Mesodermal cell (in vitro differentiated cells): Measurements from ENCODE around the gene SIAE.

Experiments used
- H3K27ac ChIP-seq: 2 replicates; pipeline ENCODE4 v1.7.0; 2013; ENCODE audit warnings: mild to moderate bottlenecking, low read depth, low read length, moderate library complexity; ENCODE audit not compliant: severe bottlenecking
- H3K36me3 ChIP-seq: 2 replicates; pipeline ENCODE4 v1.7.1; 2013; ENCODE audit warnings: mild to moderate bottlenecking, low read length, moderate library complexity; ENCODE audit not compliant: control insufficient read depth, insufficient read depth
- H3K4me1 ChIP-seq: one replicate; pipeline ENCODE4 v1.7.1; 2013; ENCODE audit warnings: mild to moderate bottlenecking, low read length; ENCODE audit not compliant: insufficient read depth, control insufficient read depth, poor library complexity, severe bottlenecking
- H3K4me3 ChIP-seq: 2 replicates; pipeline ENCODE4 v1.7.0; 2013; ENCODE audit warnings: low read length, control low read depth, mild to moderate bottlenecking; ENCODE audit not compliant: insufficient read depth, poor library complexity, severe bottlenecking; ENCODE audit errors: extremely low read depth
- H3K9me3 ChIP-seq: 2 replicates; pipeline ENCODE4 v1.7.1; 2013; ENCODE audit warnings: mild to moderate bottlenecking, low read length, moderate library complexity; ENCODE audit not compliant: control insufficient read depth
- WGBS, 2 experiments: methylation state at CpG; one replicate each; pipeline ENCODE4 v1.1.5; 2013; ENCODE audit warnings: missing lambda C conversion rate in 2 of 2; ENCODE audit not compliant: insufficient coverage in 2 of 2; 5-methylcytosine and 5-hydroxymethylcytosine counted together

SIAE gene

DNA sequence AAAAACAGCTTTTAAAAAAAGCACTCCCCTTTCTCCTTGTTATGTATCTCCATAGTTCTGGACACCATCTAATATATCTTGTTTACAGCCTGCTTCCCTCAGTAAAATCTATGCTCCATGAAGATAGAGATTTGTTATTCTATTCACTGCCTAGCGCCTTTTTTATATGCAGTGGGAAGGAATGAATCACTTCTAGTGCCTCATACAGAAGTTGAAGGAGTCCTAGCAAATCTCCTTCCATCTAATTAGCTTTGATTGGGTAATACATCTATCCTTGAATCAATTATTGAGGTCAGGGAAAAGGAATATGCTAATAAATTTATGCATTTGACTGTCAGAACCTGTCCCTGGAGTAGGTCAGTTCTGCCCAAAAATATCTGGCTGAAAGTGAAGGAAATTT is 26.0 kb upstream of the SIAE start:
- WGBS, 2 experiments: no CpG with 5 or more reads among the region's 1 CpG
- Histone ChIP-seq H3K9me3 (no peaks in the 10 kb centered on the region), H3K27ac (no peak overlapping the region), H3K4me3 (no peak overlapping the region), H3K36me3 (no peaks in the 10 kb centered on the region), H3K4me1 (no peaks in the 10 kb centered on the region)

DNA sequence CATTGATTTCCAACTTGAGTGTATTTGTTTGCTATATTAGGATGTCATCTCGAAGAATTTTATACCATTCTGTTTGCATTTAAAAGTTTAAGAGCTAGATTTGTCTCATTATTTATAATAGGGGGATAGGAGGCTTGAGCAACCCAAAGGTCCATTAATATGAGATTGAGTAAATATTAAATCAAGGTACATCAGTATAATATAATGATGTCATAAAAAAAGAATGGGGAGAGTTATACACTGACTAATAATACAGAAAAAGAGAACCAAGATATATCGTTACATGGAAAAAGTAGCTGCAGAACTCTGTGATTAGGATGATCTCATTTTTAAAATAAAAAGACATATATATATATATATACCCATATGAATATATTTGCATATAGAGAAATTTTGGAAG is 19.6 kb upstream of the SIAE start:
- no peak overlapping the region for H3K27ac ChIP-seq
- no peaks in the 10 kb centered on the region for H3K9me3 ChIP-seq
- no peaks in the 10 kb centered on the region for H3K4me1 ChIP-seq
- H3K36me3 ChIP-seq: no peaks in the 10 kb centered on the region
- H3K4me3 ChIP-seq: no peak overlapping the region
- 100% methylated on average over 1 of the region's 2 CpGs; no CpG with 5 or more reads in 1 of the 2 experiments for WGBS, 2 experiments

DNA sequence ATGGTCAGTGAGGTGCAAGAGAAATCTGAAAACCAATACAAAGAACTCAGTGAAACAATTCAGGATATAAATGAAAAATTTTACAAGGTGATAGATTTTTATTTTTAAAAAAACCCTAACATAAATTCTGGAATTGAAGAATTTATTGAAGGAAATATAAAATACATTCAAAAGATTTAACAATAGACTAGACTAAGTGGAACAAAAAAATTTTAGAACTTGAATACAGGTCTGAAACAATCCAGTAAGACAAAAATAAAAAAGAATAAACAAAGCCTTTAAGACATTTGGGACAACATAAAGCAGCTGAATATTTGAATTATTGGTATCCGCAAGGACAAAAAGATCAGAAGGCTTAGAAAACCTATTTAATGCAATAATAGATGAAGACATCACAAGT is 8.9 kb upstream of the SIAE start:
- peaks cover 3% of the 10 kb centered on the region for H3K36me3 ChIP-seq
- no CpG with 5 or more reads among the region's 1 CpG for WGBS, 2 experiments

DNA sequence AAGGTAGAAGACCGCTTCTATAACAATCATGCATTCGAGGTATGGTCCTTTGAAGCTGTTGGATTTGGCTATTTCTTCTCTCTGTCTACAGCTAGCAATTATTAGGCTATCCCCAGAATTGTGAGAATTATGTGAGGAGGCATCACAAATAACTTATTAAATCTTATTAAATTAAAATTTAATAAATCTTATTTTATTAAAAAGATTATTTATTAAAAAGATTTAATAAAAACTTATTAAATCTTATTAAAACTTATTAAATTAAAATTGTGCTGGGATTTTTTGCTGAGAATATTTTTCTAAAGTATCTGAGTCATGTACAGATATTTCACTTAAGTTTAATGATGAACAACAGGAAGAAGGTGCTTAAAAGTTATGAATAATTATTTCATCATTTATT is 7.9 kb upstream of the SIAE start:
- no peak overlapping the region for H3K27ac ChIP-seq
- H3K4me3 ChIP-seq: no peak overlapping the region
- peaks cover 10% of the 10 kb centered on the region for H3K9me3 ChIP-seq
- no peaks in the 10 kb centered on the region for H3K4me1 ChIP-seq
- H3K36me3 ChIP-seq: peaks cover 3% of the 10 kb centered on the region
- no CpG with 5 or more reads among the region's 2 CpGs for WGBS, 2 experiments

More for the DNA sequence above, 8.9 kb upstream of the SIAE start:
- Histone ChIP-seq H3K27ac (no peak overlapping the region), H3K4me1 (no peaks in the 10 kb centered on the region), H3K4me3 (no peak overlapping the region), H3K9me3 (peaks cover 10% of the 10 kb centered on the region)

DNA sequence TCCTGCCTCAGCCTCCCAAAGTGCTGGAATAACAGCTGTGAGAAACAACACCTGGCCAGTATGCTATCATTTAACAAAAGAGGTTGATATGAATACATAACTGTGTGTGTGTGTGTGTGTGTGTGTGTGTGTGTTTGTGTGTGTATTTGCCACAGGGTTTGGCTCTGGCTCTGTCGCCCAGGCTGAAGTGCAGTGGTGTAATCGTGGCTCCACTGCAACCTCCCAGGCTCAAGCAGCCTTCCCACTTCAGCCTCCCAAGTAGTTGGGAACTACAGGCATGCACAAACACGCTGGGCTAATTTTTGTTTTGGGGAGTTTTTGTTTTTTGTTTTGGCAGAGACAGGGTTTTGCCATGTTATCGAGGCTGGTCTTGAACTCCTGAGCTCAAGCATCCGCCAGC is 4.9 kb upstream of the SIAE start:
- H3K4me1 ChIP-seq: no peaks in the 10 kb centered on the region
- no peak overlapping the region for H3K27ac ChIP-seq
- 80% methylated on average over 2 of the region's 5 CpGs; no CpG with 5 or more reads in 1 of the 2 experiments for WGBS, 2 experiments
- peaks cover 3% of the 10 kb centered on the region for H3K9me3 ChIP-seq
- no peak overlapping the region for H3K4me3 ChIP-seq
- H3K36me3 ChIP-seq: peaks cover 3% of the 10 kb centered on the region

DNA sequence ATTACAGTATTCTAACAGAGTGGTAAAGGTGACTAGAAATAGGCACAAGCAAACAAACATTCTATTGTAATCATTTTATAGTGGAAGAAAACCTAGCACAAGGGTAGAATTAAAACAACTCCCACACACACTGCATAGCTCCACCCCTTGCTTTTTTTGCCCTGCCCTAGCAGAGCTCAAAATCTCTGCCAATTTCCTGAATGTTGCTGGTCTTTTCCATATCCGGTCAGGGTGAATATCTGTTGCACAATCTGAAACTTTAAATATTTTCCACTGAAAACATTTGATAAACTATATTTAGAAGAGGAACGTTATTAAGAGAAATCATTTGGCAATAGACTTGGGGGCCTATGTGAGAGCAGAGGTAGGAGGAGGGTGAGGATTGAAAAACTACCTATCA is 2.8 kb upstream of the SIAE start:
- WGBS, 2 experiments: 80% methylated on average over 1 of the region's 2 CpGs
- Histone ChIP-seq H3K9me3 (no peaks in the 10 kb centered on the region), H3K27ac (no peak overlapping the region), H3K36me3 (no peaks in the 10 kb centered on the region), H3K4me3 (no peak overlapping the region), H3K4me1 (no peaks in the 10 kb centered on the region)

DNA sequence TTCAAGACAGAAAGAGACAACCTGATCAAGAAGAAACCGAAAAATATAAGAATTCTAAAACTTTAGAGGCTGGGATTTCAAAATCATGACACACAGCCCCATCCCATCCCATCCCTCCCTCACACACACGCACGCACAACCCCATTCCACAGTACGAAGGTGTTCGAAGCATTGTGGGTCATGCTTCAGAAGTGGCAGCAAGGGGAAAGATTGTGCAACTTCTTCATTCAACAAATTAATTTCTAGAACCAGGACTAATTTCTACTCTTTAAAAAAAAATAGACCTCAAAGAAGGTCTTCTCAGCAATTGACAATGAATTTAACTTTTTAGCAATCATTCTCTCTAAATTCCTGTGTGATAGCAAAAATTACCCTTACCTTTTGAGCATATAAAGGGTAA is 1.0 kb upstream of the SIAE start:
- Histone ChIP-seq H3K9me3 (no peaks in the 10 kb centered on the region), H3K4me3 (peak overlapping the region; percentile 55), H3K27ac (peak overlapping the region; percentile 93), H3K36me3 (no peaks in the 10 kb centered on the region), H3K4me1 (no peaks in the 10 kb centered on the region)
- 50 to 92% methylated on average over 1 to 5 of the region's 5 CpGs for WGBS, 2 experiments

DNA sequence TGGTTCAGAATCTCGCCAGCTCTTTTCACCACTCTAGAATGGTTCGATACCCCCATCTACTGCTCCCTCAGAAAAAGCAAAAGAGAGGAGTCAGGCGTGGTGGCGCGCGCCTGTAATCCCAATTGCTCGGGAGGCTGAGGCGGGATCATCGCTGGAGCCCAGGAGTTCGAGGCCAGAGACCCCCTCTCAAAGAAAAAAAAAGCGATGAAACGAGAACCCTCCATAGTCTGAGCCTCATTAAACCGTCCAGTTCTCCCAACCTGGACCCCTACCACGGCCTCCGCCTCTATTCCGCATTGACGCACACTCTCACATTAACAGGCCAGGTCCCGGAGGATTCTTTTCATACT is 604 bp upstream of the SIAE start:
- H3K27ac ChIP-seq: peak overlapping the region; percentile 93
- H3K4me3 ChIP-seq: peak overlapping the region; percentile 55
- no peaks in the 10 kb centered on the region for H3K4me1 ChIP-seq
- no peaks in the 10 kb centered on the region for H3K9me3 ChIP-seq
- WGBS, 2 experiments: 46 to 57% methylated on average over 10 to 16 of the region's 18 CpGs
- no peaks in the 10 kb centered on the region for H3K36me3 ChIP-seq

DNA sequence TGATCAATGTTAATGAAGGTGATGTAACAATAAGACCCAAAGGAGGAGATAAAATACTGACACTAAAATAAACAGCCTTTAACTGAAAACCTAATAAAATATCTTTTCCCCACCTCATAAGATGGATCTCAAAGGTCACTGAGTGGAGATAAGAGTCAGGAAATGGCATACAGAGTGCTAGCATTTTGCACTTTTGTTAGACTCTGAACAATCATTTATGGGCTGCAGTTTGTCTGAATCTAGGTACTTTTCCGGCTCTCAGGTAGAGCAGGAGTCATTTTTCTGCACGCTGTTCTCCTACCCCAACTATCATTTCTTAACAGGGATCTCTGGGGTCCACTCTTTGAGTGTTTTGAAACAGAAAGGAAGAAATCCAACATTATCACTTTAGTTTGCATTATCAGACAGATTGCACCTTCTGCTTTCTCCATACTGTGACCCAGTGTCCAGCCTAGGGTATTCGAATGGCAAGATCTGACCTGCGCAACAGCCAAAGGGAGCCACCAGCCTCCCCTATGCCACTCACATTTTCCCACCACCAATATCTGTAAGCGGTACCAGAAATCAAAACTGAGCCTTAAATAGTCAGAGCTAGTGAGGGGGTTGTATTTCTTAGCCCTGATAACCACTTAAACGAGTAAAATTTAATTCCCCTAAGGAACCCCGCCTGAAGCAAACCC is 863 bp downstream of the SIAE start:
- H3K9me3 ChIP-seq: no peaks in the 10 kb centered on the region
- 87 to 92% methylated on average over 3 to 4 of the region's 7 CpGs for WGBS, 2 experiments
- no peaks in the 10 kb centered on the region for H3K4me1 ChIP-seq
- no peak overlapping the region for H3K27ac ChIP-seq
- no peaks in the 10 kb centered on the region for H3K36me3 ChIP-seq
- peak overlapping the region; percentile 55 for H3K4me3 ChIP-seq

DNA sequence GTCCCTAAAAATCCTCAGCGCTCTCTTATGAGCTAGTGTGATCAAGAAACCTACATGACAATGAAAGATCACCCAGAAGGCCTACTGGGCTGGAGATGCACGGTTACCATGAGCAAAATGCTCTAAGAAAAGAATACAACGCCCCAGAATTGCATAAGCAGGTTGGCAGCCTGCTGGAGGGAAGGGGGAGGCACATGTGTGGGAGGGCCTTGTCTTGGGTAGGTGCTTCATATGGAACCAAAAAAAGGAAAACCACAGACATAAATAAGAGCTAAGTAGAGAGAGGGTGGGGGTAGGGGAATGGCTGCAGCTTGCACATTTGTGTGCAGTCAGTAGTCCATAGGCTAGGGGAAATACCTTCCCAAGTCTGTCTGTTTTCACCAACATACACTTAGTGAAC is 2.8 kb downstream of the SIAE start:
- H3K4me1 ChIP-seq: no peaks in the 10 kb centered on the region
- WGBS, 2 experiments: 86 to 88% methylated on average over 1 to 2 of the region's 3 CpGs
- H3K36me3 ChIP-seq: no peaks in the 10 kb centered on the region
- H3K9me3 ChIP-seq: no peaks in the 10 kb centered on the region
- H3K27ac ChIP-seq: no peak overlapping the region
- no peak overlapping the region for H3K4me3 ChIP-seq

DNA sequence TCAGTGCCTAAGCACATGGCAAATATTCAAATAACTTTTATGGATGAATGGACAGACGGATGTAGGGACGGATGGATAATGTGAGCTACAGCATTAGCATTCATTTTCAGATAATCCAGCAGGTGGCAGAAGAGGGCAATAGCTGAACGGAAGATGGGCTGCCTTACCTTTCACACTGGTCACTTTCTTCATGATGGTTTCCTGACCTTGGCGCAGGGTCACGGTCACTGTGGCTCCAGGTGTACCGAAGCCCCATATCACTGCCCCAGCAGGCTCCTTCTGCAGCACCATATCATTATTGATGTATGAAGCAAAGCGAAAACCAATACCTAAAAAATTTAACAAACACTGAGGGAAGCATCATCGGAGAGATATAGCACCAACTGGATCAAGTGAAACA is 4.3 kb downstream of the SIAE start:
- no peak overlapping the region for H3K4me3 ChIP-seq
- 30 to 45% methylated on average over 2 to 5 of the region's 8 CpGs for WGBS, 2 experiments
- H3K4me1 ChIP-seq: no peaks in the 10 kb centered on the region
- H3K27ac ChIP-seq: no peak overlapping the region
- H3K9me3 ChIP-seq: no peaks in the 10 kb centered on the region
- no peaks in the 10 kb centered on the region for H3K36me3 ChIP-seq
